HepG2 (cell line): ENCODE results near the gene CD248. TPM values are rescaled to one million over a fixed set of nuclear protein-coding genes. Genes with fewer than 3 reads are reported as not detected.

ENCODE experiments used
- CREB1 ChIP-seq, 2 experiments: fragments of 450-650 bp in 1 of 2; IDR thresholded peaks; 2 replicates each; pipeline ENCODE4 v1.6.1; 2016 to 2017; ENCODE audit warnings: control low read depth in 1 of 2, mild to moderate bottlenecking in 1 of 2, missing compliant biosample characterization in 1 of 2, missing genetic modification characterization in 1 of 2
- ELF3 ChIP-seq: IDR thresholded peaks from 2 replicates; pipeline ENCODE4 v1.6.1; 2016; ENCODE audit warnings: missing genetic modification reagents, missing compliant biosample characterization
- FOSL2 ChIP-seq: sonication (generic); formaldehyde crosslinking; IDR thresholded peaks from 2 replicates; pipeline ENCODE4 v1.4.0; 2020; ENCODE audit warnings: missing genetic modification reagents
- MIXL1 ChIP-seq: IDR thresholded peaks from 2 replicates; pipeline ENCODE4 v1.6.1; 2016
- NFE2 ChIP-seq: sonication (generic); formaldehyde crosslinking; IDR thresholded peaks from 2 replicates; pipeline ENCODE4 v1.4.0; 2020; ENCODE audit warnings: missing genetic modification reagents
- NR2F1 ChIP-seq, 2 experiments: fragments of 450-650 bp in 1 of 2; formaldehyde crosslinking in 1 of 2; IDR thresholded peaks; 2 replicates each; pipeline versions ENCODE4 v1.5.0 to v1.6.1; 2016 to 2020; ENCODE audit warnings: mild to moderate bottlenecking in 1 of 2, missing compliant biosample characterization in 1 of 2, missing genetic modification reagents in 1 of 2, moderate library complexity in 1 of 2
- SIN3B ChIP-seq: fragments of 150-350 bp; IDR thresholded peaks from 2 replicates; pipeline ENCODE4 v1.6.1; 2014; ENCODE audit warnings: low read length
- TOPORS ChIP-seq: sonication (generic); formaldehyde crosslinking; IDR thresholded peaks from 2 replicates; pipeline ENCODE4 v1.8.0; 2023; ENCODE audit warnings: mild to moderate bottlenecking, missing genetic modification reagents
- ZBTB7A ChIP-seq: sonication (generic); formaldehyde crosslinking; IDR thresholded peaks from 2 replicates; pipeline ENCODE4 v1.8.0; 2022; ENCODE audit warnings: mild to moderate bottlenecking, missing genetic modification reagents
- ZNF263 ChIP-seq: sonication (generic); formaldehyde crosslinking; IDR thresholded peaks from 2 replicates; pipeline ENCODE4 v1.4.0; 2020; ENCODE audit warnings: missing genetic modification reagents
- ZNF501 ChIP-seq: sonication (generic); formaldehyde crosslinking; IDR thresholded peaks from 2 replicates; pipeline ENCODE4 v1.5.1; 2020; ENCODE audit warnings: mild to moderate bottlenecking, moderate library complexity, missing genetic modification reagents
- polyA plus RNA-seq, 8 experiments: library from polyadenylated mRNA; depleted of rRNA in 3 of 8; stranded (reverse) in 7 of 8; unstranded in 1 of 8; fragments of >200 nt; fragmentation: Illumina TruSeq in 4 of 8; extraction: Trizol in 4 of 8; gene quantifications; 2 replicates each; pipeline versions ENCODE4 v1.2.1 to v1.2.3, GENCODE V29; 2011 to 2016; ENCODE audit warnings: low read depth in 4 of 8, missing spikeins in 1 of 8, mixed read lengths in 1 of 8; ENCODE audit not compliant: insufficient read depth in 1 of 8
- total RNA-seq, 5 experiments: library from RNA; depleted of rRNA; stranded (reverse); fragments of >200 nt; fragmentation: Illumina TruSeq; extraction: Trizol; gene quantifications; 2 replicates each; pipeline ENCODE4 v1.2.3, GENCODE V29; 2016; ENCODE audit warnings: low read depth in 1 of 5
- TF ChIP-seq, protein P1 (sequence below): IDR thresholded peaks from 2 replicates; pipeline ENCODE4 v1.6.1; 2016; ENCODE audit warnings: missing compliant biosample characterization, missing genetic modification reagents, borderline replicate concordance
- TF ChIP-seq, protein P2 (sequence below): sonication (generic); formaldehyde crosslinking; IDR thresholded peaks from 2 replicates; pipeline ENCODE4 v1.9.0; 2021; ENCODE audit warnings: mild to moderate bottlenecking, missing genetic modification reagents

CD248 gene
- total and polyA plus RNA-seq, 2 of the 13 experiments (the other 11 are each of a cell fraction or from before 2014, with no cell fraction given) = 0.25 to 0.35 TPM

DNA sequence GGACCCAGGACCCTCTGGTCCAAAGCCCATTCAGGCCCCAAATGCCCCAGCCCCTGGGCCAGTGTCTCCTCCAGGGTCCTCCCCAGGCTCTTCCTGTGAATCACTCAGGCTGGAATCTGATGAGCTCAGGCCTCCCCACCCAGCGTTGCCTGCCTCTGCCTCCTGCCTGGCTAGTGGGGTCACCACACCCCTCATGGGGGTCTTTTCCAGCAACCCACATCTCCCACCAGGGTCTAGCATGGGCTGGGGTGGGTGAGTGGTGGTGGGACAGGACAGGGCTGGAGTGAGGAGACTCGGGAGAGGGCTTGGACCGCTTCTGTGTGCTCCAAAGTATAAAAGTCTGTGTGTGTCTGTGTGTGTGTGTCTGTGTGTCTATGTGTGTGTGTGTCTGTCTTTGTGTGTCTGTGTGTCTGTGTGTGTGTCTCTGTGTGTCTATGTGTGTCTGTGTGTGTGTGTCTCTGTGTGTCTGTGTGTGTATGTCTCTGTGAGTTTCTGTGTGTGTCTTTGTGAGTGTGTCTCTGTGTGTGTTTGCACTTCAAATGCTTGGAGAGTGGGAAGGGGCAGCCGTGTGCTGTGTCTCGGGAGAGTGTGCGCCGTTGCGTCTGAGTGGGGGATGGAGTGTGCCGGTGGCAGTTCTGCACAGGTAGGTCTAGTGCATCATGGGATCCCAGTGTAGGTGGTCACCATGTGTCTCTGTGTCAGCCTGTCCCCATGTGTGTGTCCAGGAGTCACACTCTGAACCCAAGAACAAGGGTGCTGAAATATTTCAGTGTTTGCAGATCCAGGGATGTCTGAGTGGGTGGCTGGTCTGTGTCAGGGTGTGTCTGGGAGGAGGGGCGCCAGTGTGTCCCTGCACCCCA is 10.6 kb upstream of the CD248 start (continued):
- TF ChIP-seq CREB1 (IDR thresholded peaks at IDR 0.05) (no peak), CREB1 (CRISPR knock-in tag; IDR thresholded peaks at IDR 0.05) (0 out of 2 replicates have a peak, but pooled peaks have one; percentile 15), MIXL1 (no peak), ZBTB7A (peak; percentile 37; the same call in 1 of the 2 replicates), TOPORS (CRISPR knock-in tag) (no peak), FOSL2 (peak; percentile 27; the same call in 1 of the 2 replicates), ELF3 (CRISPR knock-in tag) (no peak), ZNF501 (CRISPR knock-in tag) (0 out of 2 replicates have a peak, but pooled peaks have one; percentile 28), NR2F1 (CRISPR knock-in tag; IDR thresholded peaks at IDR 0.05) (no peak), SIN3B (no peak), ZNF263 (no peak), NFE2 (CRISPR knock-in tag) (no peak)
- TF ChIP-seq, protein P1, sequence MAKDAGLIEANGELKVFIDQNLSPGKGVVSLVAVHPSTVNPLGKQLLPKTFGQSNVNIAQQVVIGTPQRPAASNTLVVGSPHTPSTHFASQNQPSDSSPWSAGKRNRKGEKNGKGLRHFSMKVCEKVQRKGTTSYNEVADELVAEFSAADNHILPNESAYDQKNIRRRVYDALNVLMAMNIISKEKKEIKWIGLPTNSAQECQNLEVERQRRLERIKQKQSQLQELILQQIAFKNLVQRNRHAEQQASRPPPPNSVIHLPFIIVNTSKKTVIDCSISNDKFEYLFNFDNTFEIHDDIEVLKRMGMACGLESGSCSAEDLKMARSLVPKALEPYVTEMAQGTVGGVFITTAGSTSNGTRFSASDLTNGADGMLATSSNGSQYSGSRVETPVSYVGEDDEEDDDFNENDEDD (CRISPR knock-in tag) = no peak
- TF ChIP-seq, protein P2, sequence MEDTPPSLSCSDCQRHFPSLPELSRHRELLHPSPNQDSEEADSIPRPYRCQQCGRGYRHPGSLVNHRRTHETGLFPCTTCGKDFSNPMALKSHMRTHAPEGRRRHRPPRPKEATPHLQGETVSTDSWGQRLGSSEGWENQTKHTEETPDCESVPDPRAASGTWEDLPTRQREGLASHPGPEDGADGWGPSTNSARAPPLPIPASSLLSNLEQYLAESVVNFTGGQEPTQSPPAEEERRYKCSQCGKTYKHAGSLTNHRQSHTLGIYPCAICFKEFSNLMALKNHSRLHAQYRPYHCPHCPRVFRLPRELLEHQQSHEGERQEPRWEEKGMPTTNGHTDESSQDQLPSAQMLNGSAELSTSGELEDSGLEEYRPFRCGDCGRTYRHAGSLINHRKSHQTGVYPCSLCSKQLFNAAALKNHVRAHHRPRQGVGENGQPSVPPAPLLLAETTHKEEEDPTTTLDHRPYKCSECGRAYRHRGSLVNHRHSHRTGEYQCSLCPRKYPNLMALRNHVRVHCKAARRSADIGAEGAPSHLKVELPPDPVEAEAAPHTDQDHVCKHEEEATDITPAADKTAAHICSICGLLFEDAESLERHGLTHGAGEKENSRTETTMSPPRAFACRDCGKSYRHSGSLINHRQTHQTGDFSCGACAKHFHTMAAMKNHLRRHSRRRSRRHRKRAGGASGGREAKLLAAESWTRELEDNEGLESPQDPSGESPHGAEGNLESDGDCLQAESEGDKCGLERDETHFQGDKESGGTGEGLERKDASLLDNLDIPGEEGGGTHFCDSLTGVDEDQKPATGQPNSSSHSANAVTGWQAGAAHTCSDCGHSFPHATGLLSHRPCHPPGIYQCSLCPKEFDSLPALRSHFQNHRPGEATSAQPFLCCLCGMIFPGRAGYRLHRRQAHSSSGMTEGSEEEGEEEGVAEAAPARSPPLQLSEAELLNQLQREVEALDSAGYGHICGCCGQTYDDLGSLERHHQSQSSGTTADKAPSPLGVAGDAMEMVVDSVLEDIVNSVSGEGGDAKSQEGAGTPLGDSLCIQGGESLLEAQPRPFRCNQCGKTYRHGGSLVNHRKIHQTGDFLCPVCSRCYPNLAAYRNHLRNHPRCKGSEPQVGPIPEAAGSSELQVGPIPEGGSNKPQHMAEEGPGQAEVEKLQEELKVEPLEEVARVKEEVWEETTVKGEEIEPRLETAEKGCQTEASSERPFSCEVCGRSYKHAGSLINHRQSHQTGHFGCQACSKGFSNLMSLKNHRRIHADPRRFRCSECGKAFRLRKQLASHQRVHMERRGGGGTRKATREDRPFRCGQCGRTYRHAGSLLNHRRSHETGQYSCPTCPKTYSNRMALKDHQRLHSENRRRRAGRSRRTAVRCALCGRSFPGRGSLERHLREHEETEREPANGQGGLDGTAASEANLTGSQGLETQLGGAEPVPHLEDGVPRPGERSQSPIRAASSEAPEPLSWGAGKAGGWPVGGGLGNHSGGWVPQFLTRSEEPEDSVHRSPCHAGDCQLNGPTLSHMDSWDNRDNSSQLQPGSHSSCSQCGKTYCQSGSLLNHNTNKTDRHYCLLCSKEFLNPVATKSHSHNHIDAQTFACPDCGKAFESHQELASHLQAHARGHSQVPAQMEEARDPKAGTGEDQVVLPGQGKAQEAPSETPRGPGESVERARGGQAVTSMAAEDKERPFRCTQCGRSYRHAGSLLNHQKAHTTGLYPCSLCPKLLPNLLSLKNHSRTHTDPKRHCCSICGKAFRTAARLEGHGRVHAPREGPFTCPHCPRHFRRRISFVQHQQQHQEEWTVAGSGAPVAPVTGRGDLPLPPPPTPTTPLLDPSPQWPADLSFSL (CRISPR knock-in tag) = peak; percentile 91
